Subcutaneous abdominal adipose tissue (tissue), 5 donors: ENCODE measurements around the gene OR8B4.

ENCODE experiments used
- H3K27ac ChIP-seq: one replicate; pipeline ENCODE4 v1.7.0; 2013; ENCODE audit warnings: low read depth, mild to moderate bottlenecking, inconsistent platforms, low read length, moderate library complexity
- H3K27me3 ChIP-seq, 5 donors: one replicate each; pipeline ENCODE4 v1.7.0; 2013; ENCODE audit warnings: low read length in 5 of 5, inconsistent platforms in 1 of 5; ENCODE audit not compliant: control insufficient read depth in 5 of 5, insufficient read depth in 4 of 5
- H3K36me3 ChIP-seq, 5 donors: one replicate each; pipeline ENCODE4 v1.7.0; 2013; ENCODE audit warnings: low read length in 5 of 5; ENCODE audit not compliant: control insufficient read depth in 5 of 5, insufficient read depth in 5 of 5
- H3K4me1 ChIP-seq, 5 donors: one replicate each; pipeline ENCODE4 v1.7.0; 2013; ENCODE audit warnings: low read length in 5 of 5, mild to moderate bottlenecking in 3 of 5, moderate library complexity in 1 of 5; ENCODE audit not compliant: control insufficient read depth in 5 of 5, insufficient read depth in 5 of 5
- H3K4me3 ChIP-seq, 5 donors: one replicate each; pipeline ENCODE4 v1.7.0; 2013; ENCODE audit warnings: low read length in 5 of 5, low read depth in 1 of 5
- H3K9ac ChIP-seq, 5 donors: one replicate each; pipeline ENCODE4 v1.7.0; 2013; ENCODE audit warnings: low read length in 5 of 5, mild to moderate bottlenecking in 4 of 5, moderate library complexity in 3 of 5
- H3K9me3 ChIP-seq, 5 donors: one replicate each; pipeline ENCODE4 v1.7.0; 2013; ENCODE audit warnings: low read length in 5 of 5; ENCODE audit not compliant: control insufficient read depth in 5 of 5
- donor health status: healthy.
- donor health status: healthy.
- donor health status: healthy.
- donor health status: healthy.
- donor health status: healthy.

OR8B4 gene

GRCh38 chr11:124454552-124454951 is 29.9 kb upstream of the OR8B4 start:
- no peaks in the 10 kb centered on the region for H3K4me1 ChIP-seq
- H3K27ac ChIP-seq = no peak overlapping the region
- no peaks in the 10 kb centered on the region for H3K36me3 ChIP-seq
- no peaks in the 10 kb centered on the region for H3K27me3 ChIP-seq
- H3K4me3 ChIP-seq = no peak overlapping the region
- peaks cover 0 to 2% (median 0%) of the 10 kb centered on the region in 5 donors for H3K9me3 ChIP-seq
- H3K9ac ChIP-seq = no peak overlapping the region

GRCh38 chr11:124446916-124447315 is 22.2 kb upstream of the OR8B4 start:
- no peak overlapping the region for H3K9ac ChIP-seq
- no peaks in the 10 kb centered on the region for H3K4me1 ChIP-seq
- no peak overlapping the region for H3K27ac ChIP-seq

GRCh38 chr11:124445646-124446150 is 21.0 kb upstream of the OR8B4 start, which contains the start of gene OR8B8:
OR8B8 (minus strand) TSS chr11:124445696; CDS start chr11:124441085, 4,611 bp downstream.
- H3K4me3 ChIP-seq = no peak within 1 kb of the TSS
- peaks cover 0 to 3% (median 0%) of the 10 kb centered on the region in 5 donors for H3K9me3 ChIP-seq
- H3K36me3 ChIP-seq = no peaks in the 10 kb centered on the region
- no peak within 1 kb of the TSS for H3K27ac ChIP-seq
- no peaks in the 10 kb centered on the region for H3K27me3 ChIP-seq
- H3K9ac ChIP-seq = no peak within 1 kb of the TSS
- H3K4me1 ChIP-seq = no peaks in the 10 kb centered on the region

More at GRCh38 chr11:124446916-124447315, 22.2 kb upstream of the OR8B4 start:
- H3K36me3 ChIP-seq = no peaks in the 10 kb centered on the region
- H3K4me3 ChIP-seq = no peak overlapping the region
- H3K9me3 ChIP-seq = peaks cover 0 to 3% (median 0%) of the 10 kb centered on the region in 5 donors
- H3K27me3 ChIP-seq = no peaks in the 10 kb centered on the region

GRCh38 chr11:124442847-124443246 is 18.2 kb upstream of the OR8B4 start:
- H3K27me3 ChIP-seq = no peaks in the 10 kb centered on the region
- no peaks in the 10 kb centered on the region for H3K36me3 ChIP-seq
- H3K9me3 ChIP-seq = no peaks in the 10 kb centered on the region
- H3K4me1 ChIP-seq = no peaks in the 10 kb centered on the region
- H3K4me3 ChIP-seq = no peak overlapping the region
- no peak overlapping the region for H3K9ac ChIP-seq
- H3K27ac ChIP-seq = no peak overlapping the region

- Histone ChIP-seq H3K9ac (no peak overlapping the region), H3K4me3 (no peak overlapping the region), H3K27me3 (no peaks in the 10 kb centered on the region), H3K36me3 (no peaks in the 10 kb centered on the region), H3K27ac (no peak overlapping the region), H3K4me1 (no peaks in the 10 kb centered on the region), H3K9me3 (no peaks in the 10 kb centered on the region)
Measured at GRCh38 chr11:124442442-124442841, 17.8 kb upstream of the OR8B4 start.

DNA sequence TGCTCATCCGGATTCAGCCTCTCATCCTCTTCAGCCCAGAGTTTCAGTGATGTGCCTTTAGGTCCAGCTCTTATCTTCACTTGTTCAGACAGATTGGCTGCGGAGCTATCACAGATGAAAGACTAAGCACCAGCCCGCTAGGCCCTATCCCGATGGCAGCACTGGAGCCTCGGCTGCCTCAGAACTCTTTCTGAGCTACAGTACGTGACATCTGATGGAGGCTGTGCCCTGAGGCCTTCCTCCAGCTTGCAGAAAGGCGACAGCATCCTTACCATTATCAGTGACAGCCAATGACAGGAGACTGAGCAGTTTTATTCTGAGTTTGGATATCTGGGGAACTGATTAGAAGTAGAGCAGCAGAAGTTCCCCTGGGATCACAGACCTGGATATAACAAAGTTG is 16.8 kb upstream of the OR8B4 start:
- Histone ChIP-seq H3K9ac (no peak overlapping the region), H3K36me3 (no peaks in the 10 kb centered on the region), H3K4me1 (peaks cover 0 to 5% (median 0%) of the 10 kb centered on the region in 5 donors), H3K4me3 (no peak overlapping the region), H3K9me3 (no peaks in the 10 kb centered on the region), H3K27ac (no peak overlapping the region), H3K27me3 (no peaks in the 10 kb centered on the region)

DNA sequence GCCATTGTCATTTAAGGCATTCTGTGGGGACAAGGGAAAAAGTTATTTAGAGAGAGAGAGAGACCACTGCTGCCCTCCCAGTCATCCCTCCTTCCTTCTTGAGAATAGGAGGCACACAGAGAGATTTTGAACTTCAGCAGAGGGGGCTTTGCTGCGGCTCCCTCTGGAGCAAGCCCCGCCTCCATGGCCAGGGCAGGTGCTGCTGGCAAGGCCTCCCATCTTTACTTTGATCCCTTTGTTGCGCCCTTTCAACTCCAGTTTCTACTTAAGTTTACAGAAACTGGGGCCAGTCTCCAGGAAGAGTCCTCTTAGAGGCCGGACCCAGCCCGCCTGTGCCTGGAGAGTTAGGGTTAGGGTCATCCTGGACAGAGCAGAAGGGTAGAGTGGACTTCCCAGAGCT is 16.4 kb upstream of the OR8B4 start:
- H3K4me1 ChIP-seq = peaks cover 0 to 8% (median 0%) of the 10 kb centered on the region in 5 donors
- H3K9me3 ChIP-seq = no peaks in the 10 kb centered on the region
- no peaks in the 10 kb centered on the region for H3K36me3 ChIP-seq

DNA sequence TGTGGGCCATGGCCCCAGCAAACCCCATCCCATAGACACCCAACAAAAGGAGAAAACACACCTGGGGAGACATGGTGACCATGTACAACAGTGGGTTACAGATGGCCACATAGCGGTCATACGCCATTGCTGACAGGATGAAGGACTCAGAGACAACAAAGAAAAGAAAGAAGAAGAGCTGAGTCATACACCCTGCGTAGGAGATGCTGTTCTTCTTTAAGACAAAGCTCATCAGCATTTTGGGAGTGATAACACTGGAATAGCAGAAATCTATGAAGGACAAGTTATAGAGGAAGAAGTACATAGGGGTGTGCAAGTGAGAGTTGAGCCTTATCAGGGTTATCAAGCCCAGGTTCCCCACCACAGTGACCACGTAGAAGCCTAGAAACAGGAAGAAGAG is 15.9 kb upstream of the OR8B4 start:
- H3K27me3 ChIP-seq = no peaks in the 10 kb centered on the region
- H3K36me3 ChIP-seq = no peaks in the 10 kb centered on the region
- no peak overlapping the region for H3K9ac ChIP-seq
- peaks cover 0 to 8% (median 0%) of the 10 kb centered on the region in 5 donors for H3K4me1 ChIP-seq
- no peaks in the 10 kb centered on the region for H3K9me3 ChIP-seq
- no peak overlapping the region for H3K27ac ChIP-seq
- H3K4me3 ChIP-seq = no peak overlapping the region

More for the DNA sequence above, 16.4 kb upstream of the OR8B4 start:
- no peak overlapping the region for H3K9ac ChIP-seq
- H3K27ac ChIP-seq = no peak overlapping the region
- no peaks in the 10 kb centered on the region for H3K27me3 ChIP-seq
- no peak overlapping the region for H3K4me3 ChIP-seq

- H3K27me3 ChIP-seq = no peaks in the 10 kb centered on the region
- H3K9ac ChIP-seq = no peak overlapping the region
- H3K9me3 ChIP-seq = peaks cover 0 to 5% (median 5%) of the 10 kb centered on the region in 5 donors
- no peak overlapping the region for H3K27ac ChIP-seq
- H3K4me1 ChIP-seq = peaks cover 0 to 11% (median 0%) of the 10 kb centered on the region in 5 donors
- H3K4me3 ChIP-seq = no peak overlapping the region
- H3K36me3 ChIP-seq = no peaks in the 10 kb centered on the region
Measured at GRCh38 chr11:124434699-124435098, 10.0 kb upstream of the OR8B4 start.

GRCh38 chr11:124429599-124429998 is 4.9 kb upstream of the OR8B4 start:
- Histone ChIP-seq H3K4me3 (no peak overlapping the region), H3K9me3 (peaks cover 0 to 14% (median 7%) of the 10 kb centered on the region in 5 donors), H3K4me1 (peaks cover 0 to 3% (median 0%) of the 10 kb centered on the region in 5 donors)

More at GRCh38 chr11:124429599-124429998, 4.9 kb upstream of the OR8B4 start:
- Histone ChIP-seq H3K36me3 (no peaks in the 10 kb centered on the region), H3K27ac (no peak overlapping the region), H3K9ac (no peak overlapping the region), H3K27me3 (no peaks in the 10 kb centered on the region)
